ENCODE results near the gene ADNP.
A peak's percentile ranks its signal among the peaks of the same experiment; 100 is the strongest.

The ADNP gene

DNA sequence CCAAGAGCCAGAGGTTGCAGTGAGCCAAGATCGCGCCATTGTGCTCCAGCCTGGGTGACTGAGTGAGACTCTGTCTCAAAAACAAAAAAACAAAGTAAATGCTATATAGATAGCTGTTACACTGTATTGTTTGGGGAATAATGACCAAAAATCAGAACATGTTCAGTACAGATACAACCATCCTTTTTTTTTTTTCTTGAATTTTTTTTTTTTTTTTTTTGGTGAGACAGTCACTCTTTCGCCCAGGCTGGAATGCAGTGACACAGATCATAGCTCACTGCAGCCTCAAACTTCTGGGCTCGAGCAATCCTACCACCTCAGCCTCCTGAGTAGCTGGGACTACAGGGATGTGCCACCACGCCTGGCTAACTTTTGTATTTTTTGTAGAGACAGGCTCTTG is 72.7 kb downstream of the ADNP start:
- H3K4me1 Mint-ChIP-seq, result peaks cover 35% of the 10 kb centered on the region
- peaks cover 38% of the 10 kb centered on the region for H3K36me3 Mint-ChIP-seq
- H3K27me3 Mint-ChIP-seq, result no peaks in the 10 kb centered on the region
- H3K27ac Mint-ChIP-seq, result no peak overlapping the region
- no peak overlapping the region for H3K4me3 Mint-ChIP-seq
- H3K9me3 Mint-ChIP-seq, result no peaks in the 10 kb centered on the region
- ATAC-seq, result no peak

DNA sequence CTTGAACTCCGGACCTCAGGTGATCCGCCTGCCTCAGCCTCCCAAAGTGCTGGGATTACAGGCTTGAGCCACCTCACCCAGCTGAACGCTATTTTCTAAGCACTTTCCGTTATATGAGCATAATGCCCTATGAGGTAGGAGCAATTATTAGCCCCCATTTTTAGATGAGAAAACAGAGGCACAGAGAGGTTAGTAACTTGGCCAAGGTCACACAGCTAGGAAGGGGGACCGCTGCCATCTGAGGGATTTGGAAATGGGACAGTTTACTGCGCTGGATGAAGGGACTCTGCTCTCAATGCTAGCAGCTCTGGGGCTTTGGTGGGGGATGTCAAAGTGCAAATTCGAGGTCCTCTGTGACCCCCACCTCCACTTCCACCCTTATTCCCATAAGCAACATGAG is 73.9 kb downstream of the ADNP start:
- Mint-ChIP-seq H3K27me3 (no peaks in the 10 kb centered on the region), H3K27ac (no peak overlapping the region), H3K4me3 (no peak overlapping the region), H3K9me3 (no peaks in the 10 kb centered on the region), H3K4me1 (peaks cover 34% of the 10 kb centered on the region), H3K36me3 (peaks cover 45% of the 10 kb centered on the region)
- ATAC-seq, result no peak

DNA sequence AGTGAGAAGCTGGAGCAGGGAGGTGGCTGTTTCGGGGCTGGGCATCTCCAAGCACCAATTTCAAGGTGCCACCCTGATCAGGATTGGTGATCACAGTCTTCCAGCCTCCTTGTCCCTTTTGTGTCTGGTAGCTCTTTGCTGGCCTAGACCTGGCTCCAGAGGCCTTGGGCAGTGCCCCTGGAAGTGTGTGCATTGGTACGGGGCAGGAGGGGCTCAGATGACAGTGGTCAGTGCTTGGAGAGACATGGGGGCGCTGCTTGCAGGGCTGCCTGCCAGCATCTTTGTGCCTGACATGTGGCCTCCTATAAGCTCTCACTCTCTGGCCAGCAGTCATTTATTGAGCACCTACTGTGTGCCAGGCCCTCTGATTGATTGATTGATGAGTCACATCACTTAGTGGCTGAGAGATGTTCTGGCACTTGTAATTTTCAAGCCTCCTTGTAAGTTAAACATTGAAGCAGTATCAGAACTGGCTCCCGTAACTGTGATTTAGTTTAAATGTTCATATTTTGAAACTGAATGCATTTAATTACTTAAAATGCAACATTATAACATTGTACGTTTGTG is 74.7 kb downstream of the ADNP start:
- ATAC-seq, result no peak
- H3K36me3 Mint-ChIP-seq, result peaks cover 46% of the 10 kb centered on the region
- H3K27me3 Mint-ChIP-seq, result no peaks in the 10 kb centered on the region
- peaks cover 34% of the 10 kb centered on the region for H3K4me1 Mint-ChIP-seq
- H3K27ac Mint-ChIP-seq, result no peak overlapping the region
- H3K9me3 Mint-ChIP-seq, result no peaks in the 10 kb centered on the region
- no peak overlapping the region for H3K4me3 Mint-ChIP-seq

DNA sequence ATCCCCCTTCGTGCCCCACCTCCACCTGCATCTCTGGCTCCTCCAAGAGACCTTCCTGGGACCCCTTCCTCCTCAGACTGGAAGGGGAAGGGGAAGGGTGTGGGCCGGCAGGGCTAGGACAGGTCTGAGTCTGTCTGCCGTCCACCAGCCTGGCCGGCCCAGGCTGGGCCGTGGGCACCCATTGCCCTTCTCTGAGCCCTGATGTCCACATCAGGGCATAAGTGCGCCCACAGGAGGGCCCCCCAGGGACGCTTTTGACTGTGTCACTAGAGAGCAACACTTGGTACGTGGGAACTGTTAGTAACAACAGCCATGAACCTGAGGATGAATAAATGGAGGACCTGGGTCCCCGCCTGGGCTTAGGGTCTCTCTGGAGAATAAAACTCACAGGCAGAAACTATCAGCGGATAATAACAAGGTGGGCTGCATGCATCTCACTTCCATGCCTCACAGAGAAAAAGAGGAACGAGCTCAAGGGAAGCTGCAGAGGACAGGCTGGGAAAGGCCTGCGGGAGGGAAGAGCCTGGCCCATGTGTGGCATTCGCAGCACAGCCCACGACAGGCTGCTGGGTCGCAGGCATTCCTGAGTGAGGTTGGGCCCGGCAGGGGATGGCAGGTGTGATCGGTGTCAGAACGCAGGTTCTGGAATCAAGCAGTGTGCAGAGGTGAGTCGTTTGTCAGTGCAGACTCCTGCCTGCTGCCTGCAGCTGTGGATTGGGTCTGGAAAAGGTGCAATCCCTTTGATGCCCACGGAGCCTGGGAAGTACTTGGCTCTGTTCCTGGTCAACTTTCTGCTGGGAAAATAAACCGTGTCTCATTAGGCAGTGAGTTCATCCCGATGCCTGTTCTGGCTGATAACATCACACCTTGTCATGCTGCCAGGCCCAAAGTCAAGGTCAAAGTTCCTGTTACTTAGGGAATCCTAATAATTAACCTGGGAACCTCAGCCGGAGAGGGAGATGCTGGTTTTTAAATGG is 75.5 kb downstream of the ADNP start:
- Mint-ChIP-seq H3K27me3 (no peaks in the 10 kb centered on the region), H3K27ac (peak overlapping the region; percentile 23), H3K36me3 (peaks cover 46% of the 10 kb centered on the region), H3K9me3 (no peaks in the 10 kb centered on the region), H3K4me3 (no peak overlapping the region), H3K4me1 (peaks cover 35% of the 10 kb centered on the region)
- no peak for ATAC-seq

DNA sequence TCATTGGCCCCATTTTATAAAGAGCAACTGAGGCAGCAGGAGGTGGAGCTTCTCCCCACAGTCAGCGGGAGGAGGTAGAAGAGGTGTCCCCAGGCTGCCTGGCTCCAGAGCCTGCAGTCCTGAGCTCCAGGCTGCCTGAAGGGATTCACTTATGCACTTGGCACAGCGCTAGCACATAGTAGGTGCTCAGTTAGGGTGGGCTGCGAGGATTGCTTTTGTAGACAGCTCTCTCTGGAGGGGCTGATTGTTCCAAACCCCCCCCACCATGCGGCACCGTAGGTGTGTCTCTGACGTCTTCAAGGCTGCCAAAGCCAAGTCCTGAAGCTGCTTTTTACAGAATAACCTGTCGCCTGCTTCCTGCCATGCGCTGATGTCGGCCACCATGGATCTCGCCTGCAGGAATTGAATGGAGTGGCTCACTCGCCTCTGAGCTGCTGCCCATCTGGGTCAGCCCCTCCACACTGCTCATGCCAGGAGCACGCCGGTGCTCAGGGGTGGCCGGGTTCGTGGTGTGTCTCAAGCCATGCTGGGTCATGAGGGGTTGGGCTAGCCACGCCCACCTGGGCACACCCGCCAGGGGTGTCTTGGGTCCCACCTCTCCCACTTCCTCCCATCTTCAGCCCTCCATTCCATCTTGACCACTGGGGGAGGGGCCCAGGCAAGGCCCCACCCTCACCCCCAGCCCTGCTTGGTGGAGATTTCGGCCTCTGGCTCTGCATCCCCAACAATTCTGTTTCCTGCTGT is 76.6 kb downstream of the ADNP start:
- peaks cover 50% of the 10 kb centered on the region for H3K36me3 Mint-ChIP-seq
- no peak overlapping the region for H3K27ac Mint-ChIP-seq
- no peak overlapping the region for H3K4me3 Mint-ChIP-seq

DNA sequence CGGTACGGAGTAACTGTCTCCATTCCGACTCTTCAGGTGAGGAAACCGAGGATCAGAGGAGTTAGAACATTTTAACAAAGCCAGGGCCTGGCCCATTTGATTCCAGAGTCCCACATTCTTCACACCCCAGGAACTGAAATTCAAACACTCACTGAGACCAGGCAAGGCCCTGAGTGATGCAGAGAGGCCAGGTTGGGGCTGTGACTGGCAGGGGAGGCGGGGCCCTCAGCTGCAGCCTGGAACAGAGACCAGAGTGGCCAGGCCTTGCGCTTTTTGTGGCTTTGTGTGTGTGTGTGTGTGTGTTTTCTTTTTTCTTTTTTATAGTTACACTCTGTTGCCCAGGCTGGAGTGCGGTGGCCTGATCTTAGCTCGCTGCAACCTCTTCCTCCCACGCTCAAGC is 79.2 kb downstream of the ADNP start:
- no peaks in the 10 kb centered on the region for H3K27me3 Mint-ChIP-seq
- no peak overlapping the region for H3K4me3 Mint-ChIP-seq
- peaks cover 47% of the 10 kb centered on the region for H3K4me1 Mint-ChIP-seq
- no peaks in the 10 kb centered on the region for H3K9me3 Mint-ChIP-seq
- peaks cover 49% of the 10 kb centered on the region for H3K36me3 Mint-ChIP-seq
- no peak for ATAC-seq
- no peak overlapping the region for H3K27ac Mint-ChIP-seq

More for the DNA sequence above, 76.6 kb downstream of the ADNP start:
- peak; percentile 34 for ATAC-seq
- H3K9me3 Mint-ChIP-seq, result no peaks in the 10 kb centered on the region
- no peaks in the 10 kb centered on the region for H3K27me3 Mint-ChIP-seq
- H3K4me1 Mint-ChIP-seq, result peaks cover 41% of the 10 kb centered on the region

DNA sequence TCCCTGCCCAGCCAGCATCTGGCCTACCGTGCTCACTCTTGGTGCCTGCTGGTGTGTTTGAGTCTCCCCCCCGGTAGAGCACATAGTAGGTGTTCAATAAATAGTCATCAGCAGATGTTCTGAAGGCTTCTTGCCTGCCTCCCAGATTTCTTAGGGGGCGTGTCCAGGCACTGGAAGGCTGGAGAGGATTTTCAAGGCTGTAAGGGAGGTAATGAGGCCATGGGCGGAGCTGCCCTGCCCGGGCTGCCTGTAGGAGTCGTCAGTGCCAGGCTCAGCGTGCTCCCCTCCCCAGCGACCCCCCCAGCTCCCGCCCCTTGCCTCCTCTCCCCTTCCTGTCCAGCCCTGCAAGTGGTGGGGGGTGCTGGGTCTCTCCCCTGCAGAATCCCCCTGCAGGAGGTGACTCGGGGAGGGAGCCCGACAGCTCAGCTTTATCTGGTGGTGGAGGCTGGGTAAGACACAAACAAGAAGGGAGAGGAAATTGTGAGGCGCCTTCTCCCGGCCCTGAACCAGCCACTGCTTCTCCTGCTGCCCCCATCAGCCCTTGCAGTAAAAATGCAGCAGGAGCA is 80.4 kb downstream of the ADNP start:
- no peaks in the 10 kb centered on the region for H3K9me3 Mint-ChIP-seq
- H3K27ac Mint-ChIP-seq, result peak overlapping the region; percentile 63
- peaks cover 46% of the 10 kb centered on the region for H3K4me1 Mint-ChIP-seq
- no peaks in the 10 kb centered on the region for H3K27me3 Mint-ChIP-seq
- H3K4me3 Mint-ChIP-seq, result no peak overlapping the region
- peaks cover 53% of the 10 kb centered on the region for H3K36me3 Mint-ChIP-seq
- ATAC-seq, result no peak

DNA sequence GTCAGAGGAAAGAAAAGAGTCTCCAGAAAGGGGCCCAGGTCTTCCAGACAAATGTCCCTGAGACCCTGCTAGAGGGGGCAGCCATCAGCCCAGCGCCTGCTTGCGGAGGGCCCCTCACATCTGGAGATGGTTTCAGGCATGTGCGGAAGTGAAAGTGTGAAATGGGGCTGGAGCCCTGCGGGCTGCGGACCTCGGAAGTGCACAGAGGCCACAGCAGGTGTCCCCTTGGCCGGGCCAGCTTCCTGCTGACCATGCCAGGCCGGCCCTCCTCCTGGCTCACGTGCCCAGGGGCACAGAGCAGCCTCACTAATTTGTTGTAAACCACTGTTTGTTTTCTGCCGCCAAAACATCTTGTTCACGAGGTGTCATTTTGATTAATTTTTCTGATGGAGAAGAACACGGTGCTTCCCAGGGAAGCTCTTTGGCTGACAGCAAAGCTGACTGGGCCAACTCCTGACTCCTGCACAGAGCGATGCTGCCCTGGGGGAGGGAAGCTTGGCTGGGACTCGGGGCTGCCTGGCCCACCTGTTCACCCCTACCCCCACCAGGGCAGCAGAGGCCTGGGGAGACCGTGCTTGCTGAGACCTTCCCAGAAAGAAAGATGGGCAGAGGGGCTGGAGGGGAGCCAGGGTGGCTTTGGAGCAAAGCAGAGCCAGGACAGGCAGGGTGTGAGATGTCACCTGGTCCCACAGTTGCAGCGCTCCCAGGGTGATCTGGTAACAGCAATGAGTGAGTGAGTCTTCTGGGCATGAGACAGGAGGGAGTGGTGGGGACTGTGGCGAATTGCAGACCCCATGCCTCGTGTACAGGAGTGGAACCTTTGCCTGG is 82.2 kb downstream of the ADNP start:
- H3K4me3 Mint-ChIP-seq, result peak overlapping the region; percentile 11

DNA sequence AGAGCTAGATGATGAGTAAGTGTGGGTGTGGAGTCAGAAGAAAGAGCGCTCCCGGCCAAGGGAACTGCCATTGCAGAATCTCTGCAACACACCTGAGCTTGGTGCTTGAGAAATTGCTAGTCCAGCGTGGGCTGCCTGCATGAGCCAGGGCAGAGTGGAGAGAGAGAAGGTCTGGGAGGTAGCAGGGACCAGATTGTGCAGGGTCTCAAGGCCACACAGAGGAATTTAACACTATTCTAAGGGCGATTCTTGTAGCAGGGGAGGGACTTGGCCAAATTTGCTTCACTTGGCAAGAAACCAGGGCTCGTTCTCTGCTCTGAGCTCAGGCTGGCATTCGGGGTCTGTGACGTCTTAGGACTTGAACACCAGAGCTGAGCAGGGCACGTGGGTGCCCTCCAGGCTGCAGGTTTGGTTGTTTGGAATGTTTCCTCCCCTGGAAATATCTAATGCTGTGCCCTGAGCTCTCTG is 82.9 kb downstream of the ADNP start:
- no peak overlapping the region for H3K4me3 Mint-ChIP-seq
- peaks cover 44% of the 10 kb centered on the region for H3K36me3 Mint-ChIP-seq
- peak overlapping the region; percentile 87 for H3K27ac Mint-ChIP-seq
- ATAC-seq, result peak; percentile 6
- H3K9me3 Mint-ChIP-seq, result no peaks in the 10 kb centered on the region
- no peaks in the 10 kb centered on the region for H3K27me3 Mint-ChIP-seq
- peaks cover 53% of the 10 kb centered on the region for H3K4me1 Mint-ChIP-seq

More for the DNA sequence above, 82.2 kb downstream of the ADNP start:
- H3K27me3 Mint-ChIP-seq, result no peaks in the 10 kb centered on the region
- ATAC-seq, result peak; percentile 56
- H3K27ac Mint-ChIP-seq, result peak overlapping the region; percentile 87
- no peaks in the 10 kb centered on the region for H3K9me3 Mint-ChIP-seq
- H3K4me1 Mint-ChIP-seq, result peaks cover 46% of the 10 kb centered on the region
- peaks cover 49% of the 10 kb centered on the region for H3K36me3 Mint-ChIP-seq

DNA sequence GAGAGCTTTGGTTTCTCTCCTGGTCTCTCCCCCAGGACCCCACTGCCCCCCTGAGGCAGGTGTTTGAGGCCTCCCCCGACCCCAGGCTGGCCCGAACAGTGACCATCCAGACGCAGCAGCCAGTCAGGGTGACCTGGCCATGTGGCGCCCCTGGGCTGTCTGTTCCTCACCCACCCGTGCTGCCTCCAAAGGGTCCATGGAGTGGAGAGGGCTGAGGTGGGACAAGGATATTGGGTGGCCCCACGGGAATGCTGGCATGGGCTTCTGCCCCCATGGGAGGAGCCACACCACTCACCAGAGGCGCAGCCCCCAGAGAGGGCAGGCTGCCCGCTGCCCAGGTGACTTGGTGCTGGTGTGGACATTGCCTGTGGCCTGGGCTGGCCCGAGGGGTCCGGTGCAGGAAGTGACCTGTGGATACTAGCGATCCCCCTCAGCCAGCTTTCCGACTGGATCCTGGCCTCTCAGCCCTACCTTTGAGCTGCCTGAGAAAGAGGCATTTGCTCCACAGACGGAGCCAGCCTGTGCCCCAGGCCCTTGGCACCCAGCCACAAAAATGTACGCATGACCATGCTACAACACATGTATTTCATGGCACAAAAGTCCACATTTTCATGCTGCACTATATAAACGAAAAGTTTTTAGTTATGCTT is 85.5 kb downstream of the ADNP start:
- peaks cover 59% of the 10 kb centered on the region for H3K4me1 Mint-ChIP-seq

DNA sequence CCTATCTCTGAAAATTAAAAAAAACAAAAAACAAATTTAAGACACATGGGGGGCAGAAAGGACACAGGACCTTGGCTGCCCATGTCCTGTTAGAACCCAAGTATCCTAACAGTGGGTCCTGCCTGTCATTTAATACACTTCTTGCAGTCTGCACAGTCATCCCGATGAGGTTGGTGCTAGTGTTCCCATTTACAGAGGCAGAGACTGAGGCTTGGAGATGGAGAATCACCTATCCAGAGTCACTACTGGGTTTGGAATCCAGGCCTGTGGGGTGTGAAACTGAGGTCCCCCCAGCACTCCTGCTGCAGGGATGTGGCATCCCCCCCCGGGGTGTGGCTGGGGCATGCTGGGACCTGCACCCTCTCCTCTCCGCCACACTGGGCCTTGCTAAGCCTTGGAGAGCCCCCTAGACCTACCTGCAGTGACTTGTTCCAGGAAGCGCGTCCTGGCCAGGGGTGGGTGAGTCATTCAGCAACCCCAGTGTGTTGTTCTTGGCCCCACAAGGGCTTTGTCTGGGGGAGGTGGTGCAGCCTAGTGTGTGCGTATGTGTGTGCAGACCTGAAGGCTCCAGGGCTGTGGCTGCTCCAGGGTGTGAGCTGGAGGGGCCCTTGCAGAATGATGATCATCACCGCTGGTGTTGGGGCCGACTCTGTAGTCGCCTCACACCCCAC is 86.7 kb downstream of the ADNP start:
- H3K36me3 Mint-ChIP-seq, result peaks cover 47% of the 10 kb centered on the region
- H3K27me3 Mint-ChIP-seq, result no peaks in the 10 kb centered on the region
- no peaks in the 10 kb centered on the region for H3K9me3 Mint-ChIP-seq
- H3K4me3 Mint-ChIP-seq, result no peak overlapping the region
- H3K4me1 Mint-ChIP-seq, result peaks cover 50% of the 10 kb centered on the region
- H3K27ac Mint-ChIP-seq, result peak overlapping the region; percentile 85
- ATAC-seq, result peak; percentile 96

More for the DNA sequence above, 85.5 kb downstream of the ADNP start:
- H3K27ac Mint-ChIP-seq, result no peak overlapping the region
- ATAC-seq, result no peak
- H3K36me3 Mint-ChIP-seq, result peaks cover 50% of the 10 kb centered on the region
- no peak overlapping the region for H3K4me3 Mint-ChIP-seq
- no peaks in the 10 kb centered on the region for H3K9me3 Mint-ChIP-seq
- no peaks in the 10 kb centered on the region for H3K27me3 Mint-ChIP-seq

DNA sequence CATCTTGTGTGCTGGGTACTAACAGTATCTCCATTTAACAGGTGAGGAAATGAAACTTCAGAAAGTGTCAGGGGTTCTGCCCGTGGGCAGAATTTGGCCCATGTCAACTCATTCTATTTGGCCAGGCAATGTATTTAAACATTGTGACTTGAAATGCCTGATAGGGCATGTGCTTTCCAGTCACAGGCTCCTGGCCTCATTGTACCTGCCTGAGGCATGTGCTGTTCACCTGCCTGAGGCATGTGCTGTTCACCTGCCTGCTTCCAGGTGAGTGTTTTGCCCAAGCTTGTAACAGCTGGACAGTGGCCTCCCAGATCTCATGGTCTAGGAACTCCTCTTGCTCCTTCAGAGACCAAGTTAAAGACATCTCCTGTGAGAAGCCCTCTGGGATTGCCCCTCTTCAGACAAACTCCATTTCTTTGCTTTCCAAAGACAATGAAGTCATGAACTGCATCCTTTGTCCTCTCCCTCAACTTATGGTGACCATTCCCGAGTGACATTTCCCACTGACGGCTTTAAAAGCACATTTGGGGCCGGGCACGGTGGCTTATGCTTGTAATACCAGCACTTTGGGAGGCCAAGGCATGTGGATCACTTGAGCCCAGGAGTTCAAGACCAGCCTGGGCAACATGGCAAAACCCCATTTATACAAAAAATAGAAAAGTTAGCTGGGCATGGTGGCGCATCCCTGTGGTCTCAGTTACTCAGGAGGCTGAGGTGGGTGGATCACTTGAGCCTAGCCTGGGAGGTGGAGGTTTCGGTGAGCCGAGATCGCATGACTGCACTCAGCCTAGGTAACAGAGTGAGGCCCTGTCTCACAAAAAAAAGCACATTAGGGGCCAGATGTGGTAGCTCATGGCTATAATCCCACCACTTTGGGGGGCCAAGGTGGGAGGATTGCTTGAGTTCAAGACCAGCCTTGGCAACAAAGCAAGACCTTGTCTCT is 87.6 kb downstream of the ADNP start:
- Mint-ChIP-seq H3K4me1 (peaks cover 46% of the 10 kb centered on the region), H3K4me3 (no peak overlapping the region), H3K27ac (peak overlapping the region; percentile 85), H3K9me3 (no peaks in the 10 kb centered on the region), H3K36me3 (peaks cover 45% of the 10 kb centered on the region), H3K27me3 (no peaks in the 10 kb centered on the region)
- peak; percentile 9 for ATAC-seq

DNA sequence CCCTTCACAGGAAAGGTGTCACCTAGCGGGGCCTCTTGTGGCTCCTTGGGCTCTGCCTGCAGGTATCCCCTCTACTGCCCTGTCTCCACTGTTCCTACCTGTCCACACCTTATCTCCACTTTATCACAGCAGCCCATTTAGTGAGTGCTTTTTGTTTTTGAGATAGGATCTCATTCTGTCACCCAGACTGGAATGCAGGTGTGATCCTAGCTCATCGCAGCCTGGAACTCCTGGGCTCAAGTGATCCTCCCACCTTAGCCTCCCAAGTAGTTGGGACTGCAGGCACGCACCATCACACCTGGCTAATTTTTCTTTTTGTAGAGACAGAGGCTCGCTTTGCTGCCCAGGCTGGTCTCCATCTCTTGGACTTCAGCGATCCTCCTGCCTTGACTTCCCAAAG is 88.4 kb downstream of the ADNP start:
- H3K4me1 Mint-ChIP-seq, result peaks cover 46% of the 10 kb centered on the region
- H3K27me3 Mint-ChIP-seq, result no peaks in the 10 kb centered on the region
- peaks cover 53% of the 10 kb centered on the region for H3K36me3 Mint-ChIP-seq
- H3K9me3 Mint-ChIP-seq, result no peaks in the 10 kb centered on the region
- ATAC-seq, result no peak
- H3K4me3 Mint-ChIP-seq, result no peak overlapping the region
- peak overlapping the region; percentile 85 for H3K27ac Mint-ChIP-seq

Data from stimulated activated memory B cell treated with anti-CD40 and anti-IgM and Interleukin-4, amounts not matched to agents 10 μg/mL and 1 μg/mL and 100 μg/mL, for 72 hours (primary cell).